ELF-1 (cell line): ENCODE measurements around the gene PDE4B.
"Not testable (repeated sequence)": the region's sequence is repeated elsewhere in the genome, so short reads cannot be mapped to it uniquely, and the experiment has no call there.

Experiments
- DNase-seq: peaks from one replicate; pipeline ENCODE4 v3.0.0-alpha.2; 2016; ENCODE audit warnings: low read depth, low spot score

The PDE4B gene

GRCh38 chr1:65814752-65815151 lies 22.1 kb downstream of the PDE4B start:
- DNase-seq: no peak

- no peak for DNase-seq
Measured at GRCh38 chr1:65817891-65818290, 25.2 kb downstream of the PDE4B start.

- no peak for DNase-seq
Measured at GRCh38 chr1:65818966-65819365, 26.3 kb downstream of the PDE4B start.

GRCh38 chr1:65820983-65821382 lies 28.3 kb downstream of the PDE4B start:
- DNase-seq: no peak

GRCh38 chr1:65821386-65821785 lies 28.7 kb downstream of the PDE4B start:
- DNase-seq: no peak

GRCh38 chr1:65824103-65824502 lies 31.4 kb downstream of the PDE4B start:
- no peak for DNase-seq

GRCh38 chr1:65825741-65826140 lies 33.0 kb downstream of the PDE4B start:
- no peak for DNase-seq

GRCh38 chr1:65826782-65827181 lies 34.1 kb downstream of the PDE4B start:
- no peak for DNase-seq

GRCh38 chr1:65827346-65827745 lies 34.7 kb downstream of the PDE4B start:
- DNase-seq: no peak

GRCh38 chr1:65830306-65830705 lies 37.6 kb downstream of the PDE4B start:
- no peak for DNase-seq

GRCh38 chr1:65832296-65832695 lies 39.6 kb downstream of the PDE4B start:
- DNase-seq: no peak

- no peak for DNase-seq
Measured at GRCh38 chr1:65836686-65837085, 44.0 kb downstream of the PDE4B start.

GRCh38 chr1:65840683-65841082 lies 48.0 kb downstream of the PDE4B start:
- DNase-seq: no peak

- no peak for DNase-seq
Measured at GRCh38 chr1:65844296-65844695, 51.6 kb downstream of the PDE4B start.

- DNase-seq: no peak
Measured at GRCh38 chr1:65844821-65845534, 52.3 kb downstream of the PDE4B start.

- no peak for DNase-seq
Measured at GRCh38 chr1:65845535-65846060, 52.9 kb downstream of the PDE4B start.

- DNase-seq: no peak
Measured at GRCh38 chr1:65846866-65847265, 54.2 kb downstream of the PDE4B start.

- DNase-seq: no peak
Measured at GRCh38 chr1:65850281-65850680, 57.6 kb downstream of the PDE4B start.

- DNase-seq: not testable (repeated sequence)
Measured at GRCh38 chr1:65856591-65856990, 63.9 kb downstream of the PDE4B start.

GRCh38 chr1:65866439-65866838 lies 73.7 kb downstream of the PDE4B start:
- DNase-seq: no peak

GRCh38 chr1:65872301-65872700 lies 79.6 kb downstream of the PDE4B start:
- DNase-seq: no peak

- not testable (repeated sequence) for DNase-seq
Measured at GRCh38 chr1:65878342-65878741, 85.6 kb downstream of the PDE4B start.

- DNase-seq: no peak
Measured at GRCh38 chr1:65880611-65881010, 87.9 kb downstream of the PDE4B start.
